Calu3 (cell line): ENCODE results near the gene LYVE1. TPM values are rescaled to one million over a fixed set of nuclear protein-coding genes. Genes with fewer than 3 reads are reported as not detected.

ENCODE experiments used
- BruUV-seq: library from RNA; stranded (reverse); fragments of 400-500 nt; replicated peaks from 2 replicates; lab custom pipeline; 2021; lab: Mats Ljungman, UMichigan
- CTCF ChIA-PET: fragments of 300-600 bp; sonication (Branson Sonifier 250); formaldehyde crosslinking; loops from one replicate; lab custom pipeline; 2022; ENCODE audit warnings: antibody characterized with exemption; lab: Charles Lee
- DNase-seq: peaks from one replicate; pipeline ENCODE4 v3.0.0; 2022
- H3K27ac Mint-ChIP-seq: one replicate; pipeline ENCODE4 v1.8.0; 2022; ENCODE audit warnings: mixed read lengths; ENCODE audit not compliant: unreplicated experiment
- H3K27me3 Mint-ChIP-seq: one replicate; pipeline ENCODE4 v1.8.0; 2022; ENCODE audit warnings: mixed read lengths; ENCODE audit not compliant: unreplicated experiment
- H3K36me3 Mint-ChIP-seq: one replicate; pipeline ENCODE4 v1.8.0; 2022; ENCODE audit warnings: mild to moderate bottlenecking, moderate library complexity, mixed read lengths; ENCODE audit not compliant: insufficient read depth, unreplicated experiment
- H3K4me1 Mint-ChIP-seq: one replicate; pipeline ENCODE4 v1.8.0; 2022; ENCODE audit warnings: mild to moderate bottlenecking, low read depth, mixed read lengths; ENCODE audit not compliant: unreplicated experiment
- H3K4me3 Mint-ChIP-seq: one replicate; pipeline ENCODE4 v1.8.0; 2022; ENCODE audit warnings: mild to moderate bottlenecking, low read depth, moderate library complexity, mixed read lengths; ENCODE audit not compliant: unreplicated experiment
- H3K9me3 Mint-ChIP-seq: one replicate; pipeline ENCODE4 v1.8.0; 2022; ENCODE audit warnings: low read depth, mixed read lengths; ENCODE audit not compliant: unreplicated experiment
- intact Hi-C: fragments of 100-400 bp; cut with micrococcal nuclease; formaldehyde crosslinking; loops from one replicate; pipeline ENCODE4 v1.10.0; 2022; ENCODE audit not compliant: unreplicated experiment
- total RNA-seq: library from RNA; stranded (reverse); gene quantifications from 2 replicates; pipeline ENCODE4 v1.2.3, GENCODE V29; 2022
- TF ChIP-seq, protein P1 (sequence below): fragments of 200-600 bp; IDR thresholded peaks from one replicate; pipeline ENCODE4 v1.8.0; 2022; ENCODE audit warnings: antibody characterized with exemption; ENCODE audit not compliant: unreplicated experiment

The LYVE1 gene
- total RNA-seq, 1 experiment from 2014 or later, result not detected

DNA sequence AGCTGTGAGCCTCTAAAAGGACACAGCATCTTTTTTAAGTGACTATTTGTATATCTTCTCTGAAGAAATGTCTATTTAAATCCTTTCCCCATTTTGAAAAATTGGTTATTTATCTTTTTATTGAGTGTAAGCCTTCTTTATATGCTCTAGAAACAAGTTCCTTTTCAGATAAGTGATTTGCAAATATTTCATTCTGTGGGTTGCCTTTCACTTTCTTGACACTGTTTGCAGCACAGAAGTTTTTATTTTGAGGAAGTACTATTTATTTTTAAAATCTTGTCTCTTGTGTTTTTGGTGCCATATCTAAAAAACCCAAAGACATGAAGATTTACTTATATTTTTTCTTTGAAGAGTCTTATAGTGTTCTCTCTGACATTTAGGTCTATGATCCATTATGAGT lies 40.1 kb upstream of the LYVE1 start:
- no peak for DNase-seq
- Mint-ChIP-seq H3K9me3 (peaks cover 7% of the 10 kb centered on the region), H3K27ac (no peak overlapping the region), H3K4me1 (no peaks in the 10 kb centered on the region), H3K36me3 (no peaks in the 10 kb centered on the region), H3K27me3 (peaks cover 38% of the 10 kb centered on the region), H3K4me3 (no peak overlapping the region)
- BruUV-seq, result no TSS peak
- intact Hi-C loops, result no loop called here
- TF ChIP-seq, protein P1, sequence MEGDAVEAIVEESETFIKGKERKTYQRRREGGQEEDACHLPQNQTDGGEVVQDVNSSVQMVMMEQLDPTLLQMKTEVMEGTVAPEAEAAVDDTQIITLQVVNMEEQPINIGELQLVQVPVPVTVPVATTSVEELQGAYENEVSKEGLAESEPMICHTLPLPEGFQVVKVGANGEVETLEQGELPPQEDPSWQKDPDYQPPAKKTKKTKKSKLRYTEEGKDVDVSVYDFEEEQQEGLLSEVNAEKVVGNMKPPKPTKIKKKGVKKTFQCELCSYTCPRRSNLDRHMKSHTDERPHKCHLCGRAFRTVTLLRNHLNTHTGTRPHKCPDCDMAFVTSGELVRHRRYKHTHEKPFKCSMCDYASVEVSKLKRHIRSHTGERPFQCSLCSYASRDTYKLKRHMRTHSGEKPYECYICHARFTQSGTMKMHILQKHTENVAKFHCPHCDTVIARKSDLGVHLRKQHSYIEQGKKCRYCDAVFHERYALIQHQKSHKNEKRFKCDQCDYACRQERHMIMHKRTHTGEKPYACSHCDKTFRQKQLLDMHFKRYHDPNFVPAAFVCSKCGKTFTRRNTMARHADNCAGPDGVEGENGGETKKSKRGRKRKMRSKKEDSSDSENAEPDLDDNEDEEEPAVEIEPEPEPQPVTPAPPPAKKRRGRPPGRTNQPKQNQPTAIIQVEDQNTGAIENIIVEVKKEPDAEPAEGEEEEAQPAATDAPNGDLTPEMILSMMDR, result no peak
- CTCF ChIA-PET, result no interaction called here

DNA sequence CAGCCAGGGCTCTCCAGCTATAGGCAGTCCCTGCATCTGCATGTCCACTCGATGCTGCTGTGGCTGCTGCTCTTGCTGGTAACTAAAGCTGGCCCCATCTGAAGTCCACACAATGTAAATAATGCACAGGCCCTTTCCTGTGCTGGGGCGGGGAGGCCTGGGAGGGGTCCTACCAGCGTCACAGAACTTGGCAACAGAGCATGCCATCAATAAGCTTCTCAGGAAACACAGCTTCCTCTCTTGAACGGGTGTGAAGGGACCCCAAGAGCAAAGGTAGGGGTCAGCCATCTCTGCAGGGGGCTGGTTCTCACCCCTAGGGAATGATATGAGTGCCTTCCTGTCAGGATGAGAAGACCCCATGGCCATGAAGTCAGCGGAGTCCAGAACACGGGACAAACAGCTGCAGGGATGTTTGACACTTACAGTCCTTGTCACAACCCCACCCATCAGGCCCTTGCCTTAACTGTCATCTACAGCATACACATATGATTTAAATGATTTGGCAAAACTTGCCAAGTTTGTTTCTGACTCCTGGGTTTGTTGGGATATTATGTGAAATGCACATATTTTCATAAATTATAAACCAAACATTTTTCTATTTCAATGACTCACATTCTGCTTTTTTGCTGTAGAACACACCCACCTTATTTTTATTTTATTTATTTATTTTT lies 39.1 kb upstream of the LYVE1 start:
- CTCF ChIA-PET, result no interaction called here
- no peaks in the 10 kb centered on the region for H3K36me3 Mint-ChIP-seq
- no peak overlapping the region for H3K27ac Mint-ChIP-seq
- intact Hi-C loops, result no loop called here
- BruUV-seq, result no TSS peak
- DNase-seq, result no peak
- TF ChIP-seq, protein P1, result no peak
- H3K4me3 Mint-ChIP-seq, result no peak overlapping the region
- H3K27me3 Mint-ChIP-seq, result peaks cover 28% of the 10 kb centered on the region
- peaks cover 5% of the 10 kb centered on the region for H3K9me3 Mint-ChIP-seq
- no peaks in the 10 kb centered on the region for H3K4me1 Mint-ChIP-seq

DNA sequence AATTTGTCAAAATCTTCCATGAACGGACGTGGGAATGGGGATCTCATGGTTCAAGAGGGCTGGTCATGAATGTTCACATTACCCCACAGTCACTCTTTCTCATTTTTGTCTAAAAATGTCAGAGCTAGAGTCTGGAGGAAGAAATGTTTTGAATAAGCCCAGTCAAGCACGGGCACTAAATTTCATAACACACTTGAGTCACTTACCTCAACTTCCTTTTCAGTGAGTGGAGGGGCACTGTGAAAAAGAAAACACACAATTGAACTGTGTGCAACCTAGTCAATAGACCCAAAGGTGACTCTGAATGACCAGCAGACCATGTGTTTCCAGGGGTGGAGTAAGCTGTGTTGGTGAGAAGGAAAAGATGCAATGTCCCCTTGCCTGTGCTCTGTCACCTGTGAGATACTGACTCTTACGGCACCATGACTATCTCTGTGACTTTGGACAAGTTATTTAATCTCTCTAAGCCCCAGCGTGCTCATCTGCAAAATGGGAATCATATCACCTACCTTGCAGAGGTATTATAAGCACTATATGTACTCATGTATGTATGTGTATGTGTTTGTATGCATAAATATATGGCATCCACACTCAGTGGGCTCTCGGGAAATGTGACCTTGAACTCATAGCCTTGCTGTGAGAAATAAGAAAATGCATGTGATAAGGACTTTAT lies 38.2 kb upstream of the LYVE1 start:
- CTCF ChIA-PET, result no interaction called here
- TF ChIP-seq, protein P1, result no peak
- Mint-ChIP-seq H3K9me3 (no peaks in the 10 kb centered on the region), H3K4me3 (no peak overlapping the region), H3K27ac (no peak overlapping the region), H3K4me1 (no peaks in the 10 kb centered on the region), H3K36me3 (no peaks in the 10 kb centered on the region), H3K27me3 (peaks cover 19% of the 10 kb centered on the region)
- BruUV-seq, result no TSS peak
- DNase-seq, result no peak
- intact Hi-C loops, result no loop called here

DNA sequence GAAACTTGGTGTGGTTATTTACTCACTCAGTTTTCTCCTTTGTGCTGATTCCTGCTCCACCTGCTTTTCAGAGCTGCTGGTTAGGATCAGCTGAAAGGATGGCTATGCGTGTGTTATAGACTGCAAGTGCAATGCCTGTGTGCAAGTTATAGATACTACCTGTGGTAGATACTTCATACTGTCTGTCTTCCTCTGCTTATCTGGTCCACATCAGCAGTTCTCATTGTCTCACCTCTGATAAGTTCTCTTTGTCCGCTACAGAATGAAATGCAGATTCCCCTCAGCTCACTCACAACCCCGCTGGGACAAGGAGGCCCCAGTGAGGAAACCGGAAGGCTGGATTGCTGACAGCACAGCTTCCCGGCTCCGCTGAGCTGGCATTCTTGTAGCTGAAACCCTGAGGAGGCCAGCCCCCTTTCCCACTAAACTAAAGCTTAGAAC lies 37.5 kb upstream of the LYVE1 start:
- no TSS peak for BruUV-seq
- H3K9me3 Mint-ChIP-seq, result no peaks in the 10 kb centered on the region
- no peaks in the 10 kb centered on the region for H3K4me1 Mint-ChIP-seq
- H3K27me3 Mint-ChIP-seq, result peaks cover 12% of the 10 kb centered on the region
- DNase-seq, result no peak
- TF ChIP-seq, protein P1, result no peak
- intact Hi-C loops, result no loop called here
- H3K27ac Mint-ChIP-seq, result no peak overlapping the region
- no peak overlapping the region for H3K4me3 Mint-ChIP-seq
- no peaks in the 10 kb centered on the region for H3K36me3 Mint-ChIP-seq
- CTCF ChIA-PET, result no interaction called here
